Cardiac muscle cell (in vitro differentiated cells and primary cell): ENCODE measurements around the gene INSR. TPM values are rescaled to one million over a fixed set of nuclear protein-coding genes. Genes with fewer than 3 reads are reported as not detected.

Experiments used
- DNase-seq, 2 donors: peaks; one replicate each; pipeline versions ENCODE4 v3.0.0 to v3.0.0-alpha.2; 2010 to 2017; ENCODE audit warnings: low read depth in 1 of 2, low spot score in 1 of 2
- H3K27ac ChIP-seq: fragments of 200-600 bp; sonication (generic); 2 replicates; pipeline ENCODE4 v1.5.1; 2016
- H3K27me3 ChIP-seq: fragments of 200-600 bp; sonication (generic); 2 replicates; pipeline ENCODE4 v1.6.0; 2016; ENCODE audit warnings: control low read depth
- H3K36me3 ChIP-seq: fragments of 200-600 bp; sonication (generic); 2 replicates; pipeline ENCODE4 v1.5.1; 2016; ENCODE audit warnings: control low read depth
- H3K4me1 ChIP-seq: fragments of 200-600 bp; sonication (generic); 2 replicates; pipeline ENCODE4 v1.8.1; 2017; ENCODE audit warnings: low read depth, mild to moderate bottlenecking, mixed run types
- H3K4me3 ChIP-seq: fragments of 200-600 bp; sonication (generic); 2 replicates; pipeline ENCODE4 v1.5.1; 2016; ENCODE audit warnings: mild to moderate bottlenecking
- H3K9me3 ChIP-seq: fragments of 200-600 bp; sonication (generic); 2 replicates; pipeline ENCODE4 v1.5.1; 2017; ENCODE audit warnings: low read depth, mild to moderate bottlenecking, control low read depth
- CTCF ChIP-seq: IDR thresholded peaks from 2 replicates; pipeline ENCODE4 v1.5.1; 2012; ENCODE audit warnings: low read depth, mild to moderate bottlenecking, low read length
- polyA plus RNA-seq: library from polyadenylated mRNA; unstranded; fragments of >200 nt; fragmentation: Nextera tagmentation; extraction: Ambion mirVana; gene quantifications from 2 replicates; pipeline ENCODE4 v1.2.1, GENCODE V29; 2016
- total RNA-seq: library from RNA; depleted of rRNA; stranded (reverse); fragments of >200 nt; gene quantifications from 2 replicates; pipeline ENCODE4 v1.2.3, GENCODE V29; 2016

The INSR gene
- total and polyA plus RNA-seq, 2 experiments from 2014 or later: 7.0 to 34.9 TPM

- peaks cover 5% of the 10 kb centered on the region for H3K4me1 ChIP-seq
- no peak for TF ChIP-seq CTCF
- H3K9me3 ChIP-seq: no peaks in the 10 kb centered on the region
Observed at GRCh38 chr19:7265963-7266362, 28.3 kb downstream of the INSR start.

DNA sequence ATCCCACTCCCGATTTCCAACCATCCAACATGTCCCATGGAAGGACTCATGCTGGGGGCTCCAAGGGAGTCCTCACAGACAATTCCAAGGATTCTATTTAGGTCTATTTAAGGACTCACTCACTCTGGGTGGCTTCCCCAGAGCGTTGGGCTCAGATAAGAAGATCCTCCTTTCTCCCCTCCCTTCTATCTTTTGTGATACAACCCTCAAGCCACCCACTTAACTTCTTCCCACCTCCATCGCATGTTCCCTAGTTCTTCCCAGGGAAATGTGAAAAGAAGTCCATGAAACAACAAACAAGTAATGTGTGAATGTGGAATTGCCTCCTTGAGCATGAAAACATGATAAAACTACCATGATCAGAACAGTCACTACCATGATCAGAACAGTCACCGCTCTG is 29.4 kb downstream of the INSR start:
- no peak overlapping the region for H3K4me3 ChIP-seq
- H3K4me1 ChIP-seq: peaks cover 5% of the 10 kb centered on the region
- DNase-seq: no peak
- H3K27me3 ChIP-seq: no peaks in the 10 kb centered on the region
- H3K27ac ChIP-seq: no peak overlapping the region
- no peaks in the 10 kb centered on the region for H3K9me3 ChIP-seq
- no peak for TF ChIP-seq CTCF
- H3K36me3 ChIP-seq: peaks cover 8% of the 10 kb centered on the region

More at GRCh38 chr19:7265963-7266362, 28.3 kb downstream of the INSR start:
- Histone ChIP-seq H3K4me3 (no peak overlapping the region), H3K27me3 (no peaks in the 10 kb centered on the region), H3K36me3 (peaks cover 8% of the 10 kb centered on the region), H3K27ac (no peak overlapping the region)
- DNase-seq: no peak

DNA sequence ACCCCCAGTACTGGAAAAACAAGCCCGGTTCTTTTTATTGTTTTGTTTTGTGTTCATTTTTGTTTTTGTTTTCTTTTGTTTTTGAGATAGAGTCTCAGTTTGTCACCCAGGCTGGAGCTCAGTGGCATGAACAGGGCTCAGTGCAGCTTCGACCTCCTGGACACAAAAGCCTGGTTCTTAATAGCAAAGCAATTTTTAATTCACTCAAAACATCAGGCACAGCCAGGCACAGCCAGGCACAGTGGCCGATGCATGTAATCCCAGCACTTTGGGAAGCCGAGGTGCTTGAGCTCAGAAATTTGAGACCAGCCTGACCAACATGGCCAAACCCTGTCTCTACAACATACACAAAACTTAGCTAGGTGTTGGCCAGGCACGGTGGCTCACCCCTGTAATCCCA is 30.7 kb downstream of the INSR start:
- DNase-seq: no peak
- no peak overlapping the region for H3K27ac ChIP-seq
- H3K4me1 ChIP-seq: peaks cover 5% of the 10 kb centered on the region
- H3K4me3 ChIP-seq: no peak overlapping the region
- no peaks in the 10 kb centered on the region for H3K9me3 ChIP-seq
- H3K36me3 ChIP-seq: peaks cover 8% of the 10 kb centered on the region
- TF ChIP-seq CTCF: no peak
- H3K27me3 ChIP-seq: no peaks in the 10 kb centered on the region

- H3K4me1 ChIP-seq: peaks cover 5% of the 10 kb centered on the region
- no peak for TF ChIP-seq CTCF
- H3K9me3 ChIP-seq: no peaks in the 10 kb centered on the region
- H3K36me3 ChIP-seq: peaks cover 8% of the 10 kb centered on the region
- no peak overlapping the region for H3K4me3 ChIP-seq
- H3K27me3 ChIP-seq: no peaks in the 10 kb centered on the region
- H3K27ac ChIP-seq: no peak overlapping the region
- no peak for DNase-seq
Observed at GRCh38 chr19:7263066-7263465, 31.1 kb downstream of the INSR start.

DNA sequence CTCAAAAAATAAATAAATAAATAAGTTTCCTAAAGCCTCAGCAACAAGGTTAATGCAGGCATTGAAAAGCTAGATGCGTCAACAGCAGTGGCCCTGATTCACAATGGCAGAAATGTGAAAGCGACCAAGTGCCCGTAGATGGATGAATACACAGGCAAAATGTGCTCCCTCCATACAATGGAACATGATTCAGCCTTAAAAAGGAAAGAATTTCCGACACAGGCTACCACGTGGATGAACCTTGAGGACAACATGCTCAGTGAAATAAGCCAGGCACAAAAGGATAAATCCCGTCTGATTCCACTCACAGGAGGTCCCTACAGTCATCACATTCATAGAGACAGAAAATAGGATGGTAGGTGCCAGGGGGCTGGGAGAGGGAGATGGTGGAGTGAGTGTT is 31.7 kb downstream of the INSR start:
- Histone ChIP-seq H3K9me3 (no peaks in the 10 kb centered on the region), H3K27ac (no peak overlapping the region), H3K4me3 (no peak overlapping the region), H3K4me1 (peaks cover 5% of the 10 kb centered on the region), H3K27me3 (no peaks in the 10 kb centered on the region), H3K36me3 (peaks cover 7% of the 10 kb centered on the region)
- no peak for TF ChIP-seq CTCF
- no peak for DNase-seq

DNA sequence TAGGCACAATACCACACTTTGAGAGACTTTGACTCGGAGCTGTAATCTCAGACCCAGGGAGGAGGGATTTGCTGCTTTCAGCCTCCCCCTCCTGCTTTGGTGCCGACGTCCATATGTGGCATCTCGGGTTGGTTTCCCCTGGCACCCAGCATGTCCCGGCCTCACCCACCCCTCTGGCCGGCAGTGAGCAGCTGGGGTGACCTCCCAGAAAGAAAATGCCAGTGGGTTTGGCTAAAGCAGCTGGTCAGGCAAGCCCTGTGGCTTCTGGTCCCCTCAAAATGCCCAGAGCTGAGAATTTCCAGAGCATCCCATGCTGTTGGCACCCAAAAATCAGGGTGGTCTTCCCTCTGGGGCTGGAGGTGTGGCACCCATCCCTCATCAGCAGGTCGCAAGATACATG is 34.1 kb downstream of the INSR start:
- no peak overlapping the region for H3K27ac ChIP-seq
- H3K4me1 ChIP-seq: peaks cover 5% of the 10 kb centered on the region
- TF ChIP-seq CTCF: no peak
- no peaks in the 10 kb centered on the region for H3K36me3 ChIP-seq
- DNase-seq: no peak
- H3K27me3 ChIP-seq: no peaks in the 10 kb centered on the region
- H3K9me3 ChIP-seq: no peaks in the 10 kb centered on the region
- no peak overlapping the region for H3K4me3 ChIP-seq
